Head of caudate nucleus (tissue), 42 donors: ENCODE results near the gene DDIT4.
"Not testable (repeated sequence)": the region's sequence is repeated elsewhere in the genome, so short reads cannot be mapped to it uniquely, and the experiment has no call there.

Experiments used
- DNase-seq, 42 donors: peaks; one replicate each; pipeline versions ENCODE4 v3.0.0 to v3.0.0-alpha.2; 2020 to 2021; ENCODE audit warnings: mixed read lengths in 7 of 42
- intact Hi-C: fragments of 100-400 bp; cut with DNase I; formaldehyde crosslinking; loops from one replicate; pipeline ENCODE4 v1.15.0; 2022

The DDIT4 gene

DNA sequence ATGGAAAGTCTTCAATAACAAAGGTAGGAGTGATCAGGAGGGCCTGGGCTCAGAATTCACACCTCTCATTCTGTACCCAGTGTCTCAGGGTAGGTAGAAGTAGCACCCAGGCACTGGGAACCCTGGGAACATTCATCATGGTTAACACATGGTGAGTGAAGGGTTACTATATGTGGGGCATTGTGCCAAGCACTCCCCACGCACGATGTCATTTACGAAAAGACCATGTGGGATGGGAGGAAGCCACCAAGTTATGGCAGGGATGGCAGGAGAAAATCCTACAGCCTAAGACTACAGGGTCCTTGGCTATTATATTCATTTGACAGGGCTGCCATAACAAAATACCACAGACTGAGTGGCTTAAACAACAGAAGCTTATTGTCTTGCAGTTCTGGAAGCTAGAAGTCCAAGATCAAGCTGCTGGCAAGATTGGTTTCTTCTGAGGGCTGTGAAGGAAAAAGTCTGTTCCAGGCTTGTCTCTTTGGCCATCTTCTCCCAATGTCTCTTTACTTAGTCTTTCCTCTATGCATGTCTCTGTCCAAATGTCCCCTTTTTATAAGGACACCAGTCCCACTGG, 27.7 kb upstream of the DDIT4 start:
- peak in 1 of 42 donors; percentile 28 for DNase-seq
- intact Hi-C loops: no loop called here

DNA sequence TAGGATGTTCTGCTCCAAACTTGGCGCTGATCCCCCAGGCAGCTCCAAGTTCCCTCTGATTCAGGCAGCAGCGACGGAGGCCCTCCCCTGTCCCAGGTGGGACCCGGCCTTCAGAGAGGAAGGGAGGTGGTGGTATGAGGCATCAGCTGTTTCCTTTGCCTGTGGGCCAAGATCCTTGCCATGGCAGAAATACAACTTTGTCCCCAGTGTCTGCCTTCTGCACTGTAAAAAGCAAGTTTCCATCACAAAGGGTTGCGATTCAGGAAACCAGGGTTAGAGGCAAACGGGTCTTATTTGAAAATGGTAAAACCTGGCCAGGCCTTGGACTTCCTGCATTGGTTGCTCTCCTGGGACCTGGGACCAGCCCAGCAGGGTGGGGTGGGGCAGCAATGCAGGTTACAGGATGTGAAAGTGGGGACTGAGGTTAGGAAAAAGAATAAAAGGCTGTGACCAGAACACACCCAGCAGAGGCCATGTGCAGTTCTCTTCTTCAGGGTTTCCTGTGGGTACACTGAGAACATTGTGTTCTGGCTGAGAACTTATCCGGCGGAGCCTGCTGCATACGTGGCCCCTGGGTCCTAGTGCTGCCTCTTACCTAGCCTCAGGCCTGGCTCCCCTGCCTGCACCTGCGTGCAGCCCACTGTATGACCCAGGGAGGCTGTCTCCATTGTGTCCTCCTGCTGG, 25.1 kb upstream of the DDIT4 start:
- intact Hi-C loops: no loop called here
- peak; percentile 68 to 94 (median 84) for DNase-seq

DNA sequence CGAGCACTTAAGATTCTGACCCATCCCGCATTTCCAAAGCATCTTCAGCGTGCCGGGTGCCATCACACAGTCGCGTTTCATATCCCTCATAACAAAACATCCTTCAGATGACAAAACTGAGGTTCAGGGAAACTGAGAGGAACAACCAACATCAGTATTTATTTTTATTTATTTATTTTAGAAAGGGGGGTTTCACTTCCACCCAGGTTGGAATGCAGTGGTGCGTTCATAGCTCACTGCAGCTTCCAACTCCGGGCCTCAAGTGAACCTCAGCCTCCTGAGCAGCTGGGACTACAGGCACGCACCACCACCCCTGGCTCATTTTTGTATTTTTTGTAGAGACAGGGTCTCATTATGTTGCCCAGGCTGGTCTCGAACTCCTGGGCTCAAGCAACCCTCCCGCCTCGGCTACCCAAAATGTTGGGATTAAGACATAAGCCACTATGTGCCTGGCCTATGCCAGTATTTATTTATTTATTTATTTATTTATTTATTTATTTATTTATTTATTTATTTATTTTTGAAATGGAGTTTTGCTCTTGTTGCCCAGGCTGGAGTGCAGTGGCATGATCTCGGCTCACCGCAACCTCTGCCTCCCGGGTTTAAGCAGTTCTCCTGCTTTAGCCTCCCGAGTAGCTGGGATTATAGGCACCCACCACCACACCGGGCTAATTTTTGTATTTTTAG, 24.4 kb upstream of the DDIT4 start:
- DNase-seq: peak in 1 of 42 donors; percentile 19
- intact Hi-C loops: not testable (repeated sequence)

DNA sequence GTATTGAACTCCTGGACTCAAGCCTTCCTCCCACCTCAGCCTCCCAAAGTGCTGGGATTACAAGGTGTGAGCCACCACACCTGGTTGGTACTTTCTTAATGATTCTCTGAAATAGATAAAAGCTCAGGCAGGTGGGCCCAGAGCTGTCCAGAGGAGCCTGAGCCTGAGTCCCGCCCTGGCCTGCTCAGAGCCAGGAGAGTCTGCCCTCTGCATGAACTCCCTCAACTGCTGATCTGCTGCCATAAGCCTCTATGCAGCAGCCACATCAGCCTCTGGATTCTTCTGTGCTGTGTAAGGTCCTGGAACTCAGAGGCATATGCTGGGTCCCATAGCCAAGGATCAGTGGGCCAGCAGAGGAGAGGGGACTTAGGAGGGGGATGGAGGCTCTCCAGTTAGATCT, 23.1 kb upstream of the DDIT4 start:
- DNase-seq: peak in 1 of 42 donors; percentile 26

DNA sequence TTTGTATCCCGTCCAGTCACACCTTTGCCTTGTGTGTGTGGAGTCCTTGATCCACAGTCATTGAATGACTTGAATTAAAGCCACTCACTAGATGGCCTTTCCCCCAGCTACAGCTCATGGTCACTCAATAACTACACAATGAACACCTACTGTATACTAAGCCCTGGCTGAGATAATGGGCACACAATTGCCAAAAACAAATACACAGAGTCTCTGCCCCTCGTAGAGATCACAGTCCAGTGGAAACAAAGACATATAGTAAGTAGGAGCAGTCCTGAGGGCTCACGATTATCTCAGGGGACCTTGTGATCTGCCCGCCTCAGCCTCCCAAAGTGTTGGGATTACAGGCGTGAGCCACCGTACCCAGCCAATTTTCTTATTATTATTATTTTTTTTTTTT, 22.1 kb upstream of the DDIT4 start:
- no peak for DNase-seq
- intact Hi-C loops: no loop called here

More for the DNA sequence above, 23.1 kb upstream of the DDIT4 start:
- intact Hi-C loops: no loop called here

DNA sequence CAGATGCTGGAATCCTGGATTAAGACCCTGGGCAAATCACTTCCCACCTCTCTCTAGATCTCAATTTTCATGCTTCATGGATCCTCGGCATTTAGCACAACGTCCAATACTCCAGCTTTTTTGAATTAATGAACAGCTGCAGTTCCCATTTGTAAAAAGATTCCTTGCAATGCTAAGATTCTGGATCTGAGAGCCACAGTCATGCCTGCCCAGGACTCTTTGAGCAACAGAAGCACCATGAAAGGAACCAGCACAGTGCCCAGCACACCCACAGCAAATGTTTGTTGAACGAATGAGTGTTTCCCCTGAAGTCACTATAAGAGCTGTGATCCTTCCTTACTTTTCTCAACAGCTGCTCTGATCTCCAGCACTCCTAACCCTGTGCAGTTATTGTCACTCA, 20.8 kb upstream of the DDIT4 start:
- DNase-seq: no peak
- intact Hi-C loops: no loop called here

DNA sequence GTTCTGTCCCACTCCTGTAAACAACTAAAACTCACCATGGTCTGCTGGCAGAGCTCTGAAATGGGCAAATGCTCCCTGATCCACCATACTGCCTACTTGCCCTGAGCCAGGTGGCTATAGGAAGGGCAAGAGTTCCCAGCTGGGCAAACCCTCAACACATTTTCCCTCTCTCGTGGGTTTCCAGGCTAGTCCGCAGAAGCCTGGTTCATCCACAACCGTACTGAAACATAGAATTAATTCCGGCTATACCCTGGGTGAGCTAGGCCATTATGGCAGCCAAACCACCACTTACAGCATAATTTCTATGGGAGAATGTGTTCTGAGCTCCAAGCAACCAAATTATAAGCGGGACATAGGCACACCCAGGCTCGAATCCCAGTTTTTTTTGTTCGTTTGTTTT, 20.1 kb upstream of the DDIT4 start:
- DNase-seq: peak in 1 of 42 donors; percentile 7
- intact Hi-C loops: no loop called here

DNA sequence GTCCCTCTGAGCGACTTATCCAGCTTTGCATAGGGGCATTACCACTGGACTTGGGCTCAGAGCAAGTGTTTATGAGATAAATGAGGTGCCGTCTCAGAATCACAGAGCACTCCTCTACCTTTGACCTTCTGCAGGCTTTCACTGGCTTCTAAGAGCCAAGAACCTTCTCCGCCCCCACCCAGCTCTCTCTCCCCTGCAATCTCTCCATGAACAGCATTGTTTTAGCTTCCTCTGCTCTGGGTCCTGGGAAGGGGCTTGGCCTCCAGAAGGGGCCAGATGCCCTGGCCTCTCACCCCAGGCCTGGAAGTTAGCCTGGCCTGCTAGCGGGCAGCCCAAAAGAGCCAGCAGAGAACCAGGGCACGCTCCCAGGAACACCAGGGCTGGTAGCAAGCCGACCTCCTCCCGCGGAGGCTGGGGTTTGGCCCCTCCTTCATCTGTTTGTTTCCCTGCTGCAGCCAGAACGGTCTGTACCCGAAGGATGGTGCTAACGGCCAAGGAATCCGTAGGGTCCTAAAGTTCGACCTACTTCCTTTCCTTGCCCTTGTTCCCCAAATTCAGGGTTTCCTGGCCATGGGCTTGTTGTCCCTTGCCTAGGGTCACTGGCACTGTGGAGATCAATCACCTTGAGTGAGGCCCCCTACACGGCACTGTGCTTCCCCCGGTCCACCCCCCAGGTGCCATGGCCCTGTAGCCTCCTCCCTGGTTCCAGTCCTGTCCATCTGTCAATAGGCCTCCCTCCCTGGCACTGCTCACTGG, 18.7 kb upstream of the DDIT4 start:
- peak; percentile 84 to 98 (median 95) for DNase-seq

DNA sequence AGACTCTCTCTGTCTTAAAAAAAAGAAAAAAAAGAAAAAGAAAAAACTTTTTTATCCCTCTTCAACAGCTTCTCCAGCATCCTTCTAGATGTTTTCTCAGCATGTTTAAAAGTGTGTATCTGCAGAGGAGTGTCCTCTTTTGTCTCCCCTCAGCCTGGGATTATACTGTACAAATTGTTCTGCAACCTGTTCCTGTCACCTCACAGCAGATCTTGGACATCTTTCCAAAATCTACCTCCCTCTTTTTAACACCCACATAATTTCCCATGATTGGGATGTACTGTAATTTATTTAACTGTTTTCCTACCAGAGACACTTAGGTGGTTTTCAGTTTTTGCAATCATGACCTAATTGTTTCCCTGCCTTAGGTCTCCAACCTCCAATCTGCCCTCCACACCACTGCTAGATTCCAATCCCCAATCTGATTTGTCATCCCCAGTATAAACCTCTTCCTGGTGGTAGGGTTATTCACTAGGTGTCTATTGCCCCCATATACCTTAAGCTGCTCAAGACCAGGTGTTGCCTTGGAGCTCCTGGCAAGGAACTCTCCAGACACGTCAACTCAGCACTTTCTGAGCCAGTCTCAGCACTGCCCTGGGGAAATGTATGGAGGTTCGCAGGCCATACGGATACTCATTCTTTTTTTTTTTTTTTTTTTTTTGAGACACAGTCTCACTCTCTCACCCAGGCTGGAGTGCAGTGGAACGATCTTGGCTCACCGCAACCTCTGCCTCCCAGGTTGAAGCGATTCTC, 17.6 kb upstream of the DDIT4 start:
- peak in 2 of 42 donors; percentile 22 to 48 for DNase-seq
- intact Hi-C loops: no loop called here

More for the DNA sequence above, 18.7 kb upstream of the DDIT4 start:
- intact Hi-C loops: no loop called here

DNA sequence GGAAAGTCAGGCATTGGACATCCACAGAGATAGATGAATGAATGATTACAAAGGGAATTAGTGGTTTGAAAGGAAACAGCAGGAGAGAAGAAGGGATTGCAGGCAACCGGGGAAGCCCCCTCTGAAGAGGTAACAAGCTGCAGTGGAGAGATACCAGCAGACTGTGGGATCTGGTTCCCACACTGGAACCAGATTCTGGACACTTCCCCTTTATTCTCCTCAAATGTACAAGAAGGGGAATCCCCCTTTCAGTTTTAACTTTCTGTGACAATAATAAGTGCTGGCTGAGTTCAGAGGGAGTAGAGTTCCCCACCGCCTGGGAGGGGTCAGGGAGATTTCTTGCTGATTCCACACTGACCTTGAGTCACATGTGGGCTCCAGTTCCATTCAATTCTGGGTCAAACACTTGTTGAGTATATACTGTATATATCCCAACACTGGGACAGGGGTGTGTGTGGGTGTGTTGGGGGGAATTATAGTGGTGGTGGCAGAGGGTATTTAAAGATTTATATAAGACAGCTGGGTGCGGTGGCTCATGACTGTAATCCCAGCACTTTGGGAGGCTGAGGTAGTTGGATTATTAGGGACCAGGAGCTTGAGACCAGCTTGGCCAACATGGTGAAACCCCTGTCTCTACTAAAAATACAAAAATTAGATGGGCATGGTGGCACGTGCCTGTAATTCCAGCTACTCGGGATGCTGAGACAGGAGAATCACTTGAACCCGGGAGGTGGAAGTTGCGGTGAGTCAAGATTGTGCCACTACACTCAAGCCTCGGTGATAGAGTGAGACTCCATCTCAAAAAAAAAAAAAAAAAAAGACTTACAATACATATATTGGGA, 16.5 kb upstream of the DDIT4 start:
- DNase-seq: peak in 1 of 42 donors; percentile 47
- intact Hi-C loops: no loop called here

DNA sequence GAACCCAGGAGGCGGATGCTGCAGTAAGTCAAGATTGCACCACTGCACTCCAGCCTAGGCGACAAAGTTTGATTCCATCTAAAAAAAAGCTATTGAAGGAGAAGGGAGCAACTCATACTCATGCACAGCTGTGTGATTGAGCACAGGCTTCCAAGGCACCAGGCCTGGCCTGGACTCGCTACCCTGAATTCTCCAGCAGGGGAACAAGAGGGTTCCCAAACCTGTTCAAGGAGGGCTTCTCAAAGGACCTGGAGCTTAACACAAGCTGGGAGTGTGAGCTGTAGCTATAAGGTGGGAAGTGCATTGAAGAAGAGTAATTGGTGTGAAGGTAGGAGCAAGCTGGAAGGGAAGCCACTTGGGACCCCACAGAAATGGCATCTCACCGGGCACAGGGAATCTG, 15.1 kb upstream of the DDIT4 start:
- DNase-seq: no peak
- intact Hi-C loops: no loop called here

DNA sequence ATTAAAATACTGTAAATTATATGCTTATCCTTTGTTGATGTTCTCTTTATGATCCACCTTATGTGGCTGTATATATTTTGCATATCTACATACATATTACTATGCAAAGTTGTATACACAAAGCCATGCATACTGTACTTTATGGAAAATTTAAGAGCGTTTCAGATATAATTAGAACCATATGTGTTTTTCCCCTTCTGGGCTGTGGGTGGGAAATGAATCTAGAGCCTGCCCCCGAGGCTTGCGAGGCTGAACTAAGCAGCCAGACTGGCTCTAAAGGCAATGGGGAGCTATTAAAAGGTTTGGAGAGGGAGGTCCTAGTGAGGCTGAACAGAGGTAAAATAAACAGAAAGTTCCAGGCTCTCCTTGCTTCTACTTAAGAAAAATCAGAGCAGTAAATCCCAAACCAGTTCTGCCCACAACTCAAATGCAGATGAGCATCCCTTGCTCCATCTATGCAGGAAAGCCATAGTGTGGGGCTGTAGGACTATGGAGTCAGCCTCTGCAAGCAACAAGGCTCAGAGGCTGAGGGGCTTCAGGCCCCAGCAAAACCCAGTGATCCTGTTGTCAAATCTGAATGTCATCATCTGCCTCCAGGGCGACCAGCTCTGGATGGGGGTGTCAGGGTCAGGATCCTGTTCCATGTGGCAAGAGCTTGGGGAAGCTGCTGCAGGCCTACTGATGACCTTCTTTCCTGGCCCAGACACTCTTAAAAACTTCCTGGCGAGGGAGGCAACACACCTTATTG, 14.1 kb upstream of the DDIT4 start:
- peak in 26 of 42 donors; percentile 27 to 84 (median 56) for DNase-seq
- intact Hi-C loops: no loop called here

DNA sequence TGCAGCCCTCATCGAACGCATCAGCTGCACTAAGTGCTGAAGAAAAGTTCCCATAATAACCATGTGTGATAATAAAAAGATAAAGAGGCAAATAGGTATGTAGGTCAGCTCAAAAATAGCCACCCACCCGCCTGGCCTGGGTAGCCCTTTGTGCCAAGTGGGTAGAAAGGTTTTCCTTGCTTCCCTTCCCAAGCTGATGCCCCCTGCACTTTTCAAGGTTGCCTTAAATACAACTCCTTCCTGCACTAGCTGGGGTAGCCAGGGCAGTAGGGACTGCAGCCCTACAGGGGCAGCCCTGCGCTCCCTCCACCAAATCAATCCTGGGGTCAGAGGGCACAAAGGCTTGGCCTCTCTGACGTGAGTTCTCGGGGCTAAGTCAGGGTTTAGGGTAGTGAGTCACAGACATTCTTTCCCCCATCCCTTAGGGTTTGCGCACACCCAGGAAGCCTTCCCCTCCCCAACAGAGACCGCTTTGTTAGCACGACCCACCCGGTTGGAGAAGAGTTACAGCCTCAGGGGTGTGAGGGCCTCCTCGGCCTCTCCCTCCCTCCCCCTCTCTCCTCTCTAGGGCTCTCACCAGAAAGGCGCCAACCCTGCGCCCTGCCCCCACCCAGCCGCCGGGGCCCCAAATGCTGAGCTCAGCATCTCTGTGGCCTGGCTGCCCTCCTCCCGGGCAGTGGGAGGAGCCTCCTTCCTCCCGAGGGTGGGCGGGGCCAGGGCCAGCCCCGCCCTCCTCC, 13.3 kb upstream of the DDIT4 start:
- intact Hi-C loops: no loop called here

DNA sequence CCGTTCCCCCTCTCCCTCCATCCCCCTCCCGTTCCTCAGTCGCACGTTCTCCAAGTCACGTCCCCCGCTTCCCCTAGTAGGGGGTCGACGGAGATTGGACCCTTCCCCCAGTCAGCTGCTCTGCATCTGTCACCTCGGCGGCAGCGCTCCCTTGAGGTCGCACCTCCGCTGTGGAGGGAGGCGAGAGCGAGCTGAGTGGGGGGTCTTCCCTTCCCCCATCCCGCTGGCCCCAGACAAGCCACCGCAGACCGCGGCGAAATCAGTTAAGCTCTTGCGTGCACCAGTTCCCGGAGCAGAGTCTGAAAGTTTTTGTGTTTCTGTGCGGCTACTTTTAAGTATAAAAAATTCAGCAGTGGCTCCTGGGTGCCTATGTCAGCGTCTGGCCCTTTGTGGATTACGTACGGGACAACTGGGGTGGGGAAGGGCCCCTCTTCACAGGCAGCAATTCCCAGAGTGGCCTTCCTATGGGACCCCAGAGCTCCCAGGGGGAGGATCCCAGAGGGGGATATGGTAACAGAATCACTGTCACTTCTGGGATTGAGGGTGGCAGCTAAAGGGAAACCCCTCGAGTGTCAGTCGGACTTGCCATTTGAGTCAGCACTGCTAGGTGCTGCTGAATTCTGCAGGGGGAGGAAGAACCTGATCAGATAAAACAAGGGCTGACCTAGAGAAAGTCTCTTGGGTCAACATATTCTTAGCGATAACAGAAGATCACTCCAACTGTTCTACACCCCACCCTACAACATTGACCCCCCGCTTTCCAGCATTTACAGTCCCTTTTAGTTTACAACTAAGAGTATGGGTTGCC, 12.5 kb upstream of the DDIT4 start:
- peak in 4 of 42 donors; percentile 32 to 42 (median 38) for DNase-seq
- intact Hi-C loops: no loop called here

More for the DNA sequence above, 13.3 kb upstream of the DDIT4 start:
- peak; percentile 79 to 95 (median 90) for DNase-seq

DNA sequence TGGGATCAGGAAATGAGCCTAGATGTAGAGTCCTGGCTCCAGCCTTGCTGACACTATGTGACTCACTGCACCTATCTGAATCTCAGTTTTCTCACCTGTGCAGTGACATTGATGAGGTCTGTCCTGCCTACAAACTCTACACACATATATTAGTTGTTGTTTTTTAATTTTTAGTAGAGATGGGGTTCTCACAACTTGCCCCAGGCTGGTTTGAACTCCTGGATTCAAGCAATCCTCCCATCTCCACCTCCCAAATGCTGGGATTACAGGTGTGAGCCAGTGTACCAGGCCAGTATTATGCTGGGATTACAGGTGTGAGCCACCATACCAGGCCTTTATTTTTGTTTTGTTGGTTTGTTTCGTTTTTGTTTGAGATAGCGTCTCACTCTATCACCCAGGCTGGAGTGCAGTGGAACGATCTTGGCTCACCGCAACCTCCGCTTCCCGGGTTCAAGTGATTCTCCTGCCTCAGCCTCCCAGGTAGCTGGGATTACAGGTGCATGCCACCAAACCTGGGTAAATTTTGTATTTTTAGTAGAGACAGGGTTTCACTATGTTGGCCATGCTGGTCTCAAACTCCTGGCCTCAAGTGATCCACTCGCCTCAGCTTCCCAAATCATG, 11.8 kb upstream of the DDIT4 start:
- intact Hi-C loops: no loop called here
- no peak for DNase-seq
